ENCODE measurements around the gene PTPRJ.
A peak's percentile ranks its signal among the peaks of the same experiment; 100 is the strongest.

GRCh38 chr11:48172818-48173609 lies 192.7 kb downstream of the PTPRJ start:
- TF ChIP-seq SMC3 (conservative IDR thresholded peaks at IDR 0.05; ENCODE audit: poor library complexity) (no peak), POLR2AphosphoS5 (IDR thresholded peaks at IDR 0.05) (no peak), EP300 (conservative IDR thresholded peaks at IDR 0.05; ENCODE audit: poor library complexity, severe bottlenecking) (no peak), EZH2 (IDR thresholded peaks at IDR 0.05; ENCODE audit: borderline replicate concordance, insufficient read depth, low read length, poor library complexity, severe bottlenecking) (no peak), CTCF (IDR thresholded peaks at IDR 0.05; ENCODE audit: poor library complexity, severe bottlenecking) (peak; percentile 69), RAD21 (conservative IDR thresholded peaks at IDR 0.05) (peak; percentile 65)
